ENCODE data around the gene NTN5. TPM values are rescaled to one million over a fixed set of nuclear protein-coding genes. Genes with fewer than 3 reads are reported as not detected.
A peak's percentile ranks its signal among the peaks of the same experiment; 100 is the strongest.

Gene NTN5
- total and polyA plus RNA-seq, 9 of the 15 experiments (the other 6 are each of a cell fraction or from before 2014, with no cell fraction given) = not detected

DNA sequence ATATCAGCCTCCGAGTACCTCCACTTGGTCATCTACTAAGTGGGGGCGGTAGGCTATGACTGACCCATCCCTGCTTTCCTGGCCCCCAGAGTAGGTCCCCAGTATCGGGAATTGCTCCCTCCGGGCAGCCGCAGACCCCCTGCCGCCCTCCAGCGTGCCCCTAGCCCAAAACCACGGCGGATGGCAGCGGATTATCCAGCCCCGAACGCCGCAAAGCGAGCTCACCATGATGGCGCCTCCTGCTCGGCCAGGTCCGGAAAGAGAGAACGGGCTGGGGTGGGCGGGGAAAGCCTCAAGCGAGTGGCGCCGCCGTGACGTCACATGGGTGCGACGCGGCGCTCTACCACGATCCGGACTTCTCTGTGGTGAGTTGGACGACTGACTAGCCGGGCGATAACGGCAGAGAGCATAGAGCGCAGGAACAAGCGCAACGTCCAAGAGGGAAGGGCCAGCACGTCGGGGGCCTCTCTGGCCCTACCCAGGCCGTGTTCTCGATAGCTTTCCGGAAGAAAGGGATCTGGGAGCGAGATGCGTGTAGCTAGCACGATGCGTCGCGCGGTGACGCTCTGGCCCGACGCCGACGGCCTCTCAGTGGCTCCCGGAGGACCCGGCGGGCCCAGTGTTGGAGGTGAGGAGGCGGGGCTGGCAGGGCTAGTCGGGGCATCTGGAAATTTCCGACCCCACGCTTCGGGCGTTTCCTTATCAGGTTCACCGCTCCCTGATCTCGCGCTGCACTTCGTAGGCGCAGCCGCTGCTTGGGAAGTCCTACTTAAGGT, 53.7 kb downstream of the NTN5 start, which contains the start of the genes RPL18 and SPHK2:
Gene RPL18 (minus strand): TSS at position 263 of the 776 bp plus-strand sequence. CDS start 35 bp downstream, at position 228.
Gene SPHK2 (plus strand): TSS at position 591 of the 776 bp plus-strand sequence. CDS start 1,009 bp downstream, outside the sequence.
- H4K20me1 ChIP-seq (replicated peaks; ENCODE audit: control insufficient read depth, insufficient read depth, low read length) = peaks cover 37% of the 10 kb centered on the region
- CTCF ChIA-PET (ENCODE audit: low intra/inter-chr PET ratio) = no interaction called here
- peak within 1 kb of the TSS; percentile 78 for H3K27ac ChIP-seq (ENCODE audit: extremely low read depth, low read depth, low read length)
- ATAC-seq (peak; percentile 84), DNase-seq (ENCODE audit: extremely low read depth in 1 of 4, low spot score in 3 of 4) (peak; percentile 91 to 99 (median 94)), FAIRE-seq (peak; percentile 98)
- H3K9me1 ChIP-seq (ENCODE audit: control insufficient read depth, insufficient read depth, low read length) = peaks cover 11% of the 10 kb centered on the region
- peaks cover 38% of the 10 kb centered on the region; the same call in 2 of the 3 replicates for H3K36me3 ChIP-seq (ENCODE audit: control insufficient read depth, insufficient read depth, low read length)
- H3K9me3 ChIP-seq (replicated peaks; ENCODE audit: control insufficient read depth, insufficient read depth, low read depth, low read length) = no peaks in the 10 kb centered on the region
- H2AFZ ChIP-seq (ENCODE audit: low read depth, low read length) = peak within 1 kb of the TSS; percentile 80
- H3K4me2 ChIP-seq (ENCODE audit: insufficient read depth, low read length) = peak within 1 kb of the TSS; percentile 94
- H3K9ac ChIP-seq (ENCODE audit: insufficient read depth in 1 of 2, low read depth in 2 of 2, low read length in 2 of 2) = peak within 1 kb of the TSS; percentile 94 to 95
- H3K79me2 ChIP-seq (ENCODE audit: control insufficient read depth, insufficient read depth, low read length) = peaks cover 44% of the 10 kb centered on the region
- intact Hi-C loops (cut with micrococcal nuclease) = loop anchor here (1.0 kb wide), 1 partner anchor 18 kb away; the partner anchor contains the start of gene DBP
- BruUV-seq (replicated peaks) = no TSS peak
- H3K4me1 ChIP-seq (replicated peaks in 1 of 2; ENCODE audit: control insufficient read depth in 2 of 2, insufficient read depth in 2 of 2, low read length in 2 of 2) = peaks cover 36 to 58% of the 10 kb centered on the region in 2 experiments; a peak in 4 of 5 replicates
- H3K27me3 ChIP-seq (ENCODE audit: control insufficient read depth in 2 of 2, insufficient read depth in 2 of 2, low read length in 2 of 2) = no peaks in the 10 kb centered on the region
- H3K4me3 ChIP-seq = peak within 1 kb of the TSS; percentile 64
- POLR2A ChIA-PET = interaction anchor here (0.5 to 4.7 kb wide), 28 partner anchors 9 to 1127 kb away, joined by 3 to 85 read pairs (median 4); partner anchors contain the start of genes DBP and SPACA4
- in situ Hi-C loops (cut with MboI) = no loop called here
- under 1% methylated on average over 47 of the region's 69 CpGs for WGBS (ENCODE audit: insufficient coverage, low coverage, missing lambda C conversion rate)
- TF ChIP-seq NEUROD1 (IDR thresholded peaks at IDR 0.05; ENCODE audit: borderline replicate concordance, low read depth, low read length, partially characterized antibody) (peak; percentile 56), EP400 (IDR thresholded peaks at IDR 0.05) (peak; percentile 100), CREB1 (IDR thresholded peaks at IDR 0.05) (peak; percentile 97), CREB1 (CRISPR knock-in tag; IDR thresholded peaks at IDR 0.05) (peak; percentile 100), MTA1 (IDR thresholded peaks at IDR 0.05; ENCODE audit: borderline replicate concordance) (peak; percentile 100), ZNF239 (CRISPR knock-in tag; IDR thresholded peaks at IDR 0.05) (peak; percentile 65), KDM4B (IDR thresholded peaks at IDR 0.05; ENCODE audit: borderline replicate concordance in 2 of 2, low read depth in 1 of 2) (0 out of 4 replicates have a peak, but pooled peaks of 1 of the 2 experiments have one; percentile 86), ZNF445 (CRISPR knock-in tag; IDR thresholded peaks at IDR 0.05; ENCODE audit: low read depth) (no peak), MYNN (IDR thresholded peaks at IDR 0.05) (peak; percentile 2; the same call in 1 of the 2 replicates), MYNN (CRISPR knock-in tag; IDR thresholded peaks at IDR 0.05) (no peak), TAF9B (IDR thresholded peaks at IDR 0.05; ENCODE audit: partially characterized antibody) (peak; percentile 96), SMARCC2 (IDR thresholded peaks at IDR 0.05; ENCODE audit: low read depth) (0 out of 2 replicates have a peak, but pooled peaks have one; percentile 31), ZFX (CRISPR knock-in tag; IDR thresholded peaks at IDR 0.05) (peak; percentile 65), JUND (IDR thresholded peaks at IDR 0.05; ENCODE audit: borderline replicate concordance, low read depth, low read length) (peak; percentile 79), JUND (tag; IDR thresholded peaks at IDR 0.05; ENCODE audit: borderline replicate concordance, low read depth, low read length) (peak; percentile 55; the same call in 1 of the 3 replicates)
- TF ChIP-seq, protein P1, sequence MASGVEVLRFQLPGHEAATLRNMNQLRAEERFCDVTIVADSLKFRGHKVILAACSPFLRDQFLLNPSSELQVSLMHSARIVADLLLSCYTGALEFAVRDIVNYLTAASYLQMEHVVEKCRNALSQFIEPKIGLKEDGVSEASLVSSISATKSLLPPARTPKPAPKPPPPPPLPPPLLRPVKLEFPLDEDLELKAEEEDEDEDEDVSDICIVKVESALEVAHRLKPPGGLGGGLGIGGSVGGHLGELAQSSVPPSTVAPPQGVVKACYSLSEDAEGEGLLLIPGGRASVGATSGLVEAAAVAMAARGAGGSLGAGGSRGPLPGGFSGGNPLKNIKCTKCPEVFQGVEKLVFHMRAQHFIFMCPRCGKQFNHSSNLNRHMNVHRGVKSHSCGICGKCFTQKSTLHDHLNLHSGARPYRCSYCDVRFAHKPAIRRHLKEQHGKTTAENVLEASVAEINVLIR (CRISPR knock-in tag; IDR thresholded peaks at IDR 0.05) = peak; percentile 99
- TF ChIP-seq, protein P2, sequence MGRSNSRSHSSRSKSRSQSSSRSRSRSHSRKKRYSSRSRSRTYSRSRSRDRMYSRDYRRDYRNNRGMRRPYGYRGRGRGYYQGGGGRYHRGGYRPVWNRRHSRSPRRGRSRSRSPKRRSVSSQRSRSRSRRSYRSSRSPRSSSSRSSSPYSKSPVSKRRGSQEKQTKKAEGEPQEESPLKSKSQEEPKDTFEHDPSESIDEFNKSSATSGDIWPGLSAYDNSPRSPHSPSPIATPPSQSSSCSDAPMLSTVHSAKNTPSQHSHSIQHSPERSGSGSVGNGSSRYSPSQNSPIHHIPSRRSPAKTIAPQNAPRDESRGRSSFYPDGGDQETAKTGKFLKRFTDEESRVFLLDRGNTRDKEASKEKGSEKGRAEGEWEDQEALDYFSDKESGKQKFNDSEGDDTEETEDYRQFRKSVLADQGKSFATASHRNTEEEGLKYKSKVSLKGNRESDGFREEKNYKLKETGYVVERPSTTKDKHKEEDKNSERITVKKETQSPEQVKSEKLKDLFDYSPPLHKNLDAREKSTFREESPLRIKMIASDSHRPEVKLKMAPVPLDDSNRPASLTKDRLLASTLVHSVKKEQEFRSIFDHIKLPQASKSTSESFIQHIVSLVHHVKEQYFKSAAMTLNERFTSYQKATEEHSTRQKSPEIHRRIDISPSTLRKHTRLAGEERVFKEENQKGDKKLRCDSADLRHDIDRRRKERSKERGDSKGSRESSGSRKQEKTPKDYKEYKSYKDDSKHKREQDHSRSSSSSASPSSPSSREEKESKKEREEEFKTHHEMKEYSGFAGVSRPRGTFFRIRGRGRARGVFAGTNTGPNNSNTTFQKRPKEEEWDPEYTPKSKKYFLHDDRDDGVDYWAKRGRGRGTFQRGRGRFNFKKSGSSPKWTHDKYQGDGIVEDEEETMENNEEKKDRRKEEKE (IDR thresholded peaks at IDR 0.05; ENCODE audit: borderline replicate concordance in 1 of 2, control insufficient read depth in 1 of 2, low read depth in 2 of 2, low read length in 1 of 2) = peak in 1 of 2 experiments; percentile 96; a peak in 2 of 4 replicates
